ENCODE results near the gene TTC7B.

Gene TTC7B

DNA sequence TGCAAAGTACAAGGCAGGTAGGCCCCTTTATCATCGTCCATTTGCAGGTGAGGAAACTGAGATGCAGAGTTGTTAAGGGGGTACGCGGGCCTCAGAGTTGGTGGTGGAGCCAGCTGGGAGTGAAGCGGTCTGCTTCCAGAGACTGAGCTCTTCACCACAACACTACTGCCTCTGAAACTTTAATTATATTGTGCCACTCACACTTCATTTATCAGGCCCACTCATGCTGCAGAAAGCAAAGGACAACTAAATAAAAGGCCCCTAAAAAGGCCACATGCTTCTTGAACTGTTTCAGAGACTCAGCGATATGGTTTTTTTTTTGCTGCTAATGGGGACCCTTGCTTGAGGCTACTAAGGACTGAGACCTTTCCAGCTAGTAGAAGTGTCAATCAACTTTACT, 153.1 kb downstream of the TTC7B start:
- Histone ChIP-seq H3K4me3 (ENCODE audit: low read depth, low read length) (no peak overlapping the region), H3K27me3 (no peaks in the 10 kb centered on the region), H3K36me3 (no peaks in the 10 kb centered on the region), H3K9me3 (no peaks in the 10 kb centered on the region), H3K4me1 (no peaks in the 10 kb centered on the region)
- no peak for TF ChIP-seq CTCF (IDR thresholded peaks at IDR 0.05; ENCODE audit: low read depth, low read length)
- no peak for DNase-seq

GRCh38 chr14:90661866-90662265, 154.4 kb downstream of the TTC7B start:
- Histone ChIP-seq H3K36me3 (no peaks in the 10 kb centered on the region), H3K27me3 (no peaks in the 10 kb centered on the region), H3K9me3 (no peaks in the 10 kb centered on the region), H3K4me3 (ENCODE audit: low read depth, low read length) (no peak overlapping the region), H3K4me1 (no peaks in the 10 kb centered on the region)
- no peak for TF ChIP-seq CTCF (IDR thresholded peaks at IDR 0.05; ENCODE audit: low read depth, low read length)
- no peak for DNase-seq

DNA sequence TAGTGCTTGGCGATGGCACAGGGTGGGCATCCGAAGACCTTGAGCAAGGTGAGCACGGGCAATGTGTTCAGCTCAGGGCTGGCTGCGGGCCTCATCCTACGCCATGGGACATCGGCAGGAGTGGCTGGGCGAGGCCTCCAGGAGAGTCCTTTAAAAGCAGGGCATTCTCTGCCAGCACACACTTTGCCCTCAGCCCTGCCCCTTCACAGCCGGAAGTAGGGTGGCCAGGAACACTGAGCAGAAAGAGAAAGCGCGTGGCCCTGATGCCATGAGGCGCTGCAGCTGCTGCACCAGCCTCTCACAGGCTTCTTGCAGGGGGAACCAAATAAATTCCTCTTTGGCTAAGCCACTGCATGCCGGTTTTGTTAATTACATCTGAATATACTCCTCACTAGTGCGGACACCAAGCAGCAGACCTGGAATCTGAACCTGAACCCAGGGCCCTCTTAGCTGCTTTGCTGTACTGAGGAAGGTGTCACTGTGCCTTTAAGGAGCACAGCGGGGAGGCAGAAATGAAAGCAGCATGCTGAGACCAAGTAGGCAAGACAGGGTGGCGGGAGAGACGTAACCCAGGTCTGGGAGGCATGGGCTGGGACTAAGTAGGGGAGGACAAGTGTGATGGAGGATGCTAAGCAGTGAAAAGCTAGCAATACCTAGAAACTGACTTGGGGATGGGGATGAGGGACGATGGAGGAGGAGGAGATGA, 155.2 kb downstream of the TTC7B start:
- no peak for DNase-seq
- H3K36me3 ChIP-seq = no peaks in the 10 kb centered on the region
- H3K4me1 ChIP-seq = no peaks in the 10 kb centered on the region
- no peaks in the 10 kb centered on the region for H3K27me3 ChIP-seq
- no peaks in the 10 kb centered on the region for H3K9me3 ChIP-seq
- H3K4me3 ChIP-seq (ENCODE audit: low read depth, low read length) = no peak overlapping the region
- no peak for TF ChIP-seq CTCF (IDR thresholded peaks at IDR 0.05; ENCODE audit: low read depth, low read length)

GRCh38 chr14:90659156-90659555, 157.1 kb downstream of the TTC7B start:
- no peak for DNase-seq
- TF ChIP-seq CTCF (IDR thresholded peaks at IDR 0.05; ENCODE audit: low read depth, low read length) = no peak
- no peaks in the 10 kb centered on the region for H3K4me1 ChIP-seq
- H3K36me3 ChIP-seq = no peaks in the 10 kb centered on the region; the same call in 1 of the 2 replicates
- H3K27me3 ChIP-seq = no peaks in the 10 kb centered on the region
- H3K9me3 ChIP-seq = no peaks in the 10 kb centered on the region
- no peak overlapping the region for H3K4me3 ChIP-seq (ENCODE audit: low read depth, low read length)

GRCh38 chr14:90658541-90658967, 157.7 kb downstream of the TTC7B start:
- Histone ChIP-seq H3K27me3 (no peaks in the 10 kb centered on the region), H3K9me3 (no peaks in the 10 kb centered on the region), H3K4me1 (no peaks in the 10 kb centered on the region), H3K36me3 (no peaks in the 10 kb centered on the region; the same call in 1 of the 2 replicates), H3K4me3 (ENCODE audit: low read depth, low read length) (no peak overlapping the region)
- DNase-seq = no peak
- TF ChIP-seq CTCF (IDR thresholded peaks at IDR 0.05; ENCODE audit: low read depth, low read length) = no peak

GRCh38 chr14:90656973-90657372, 159.3 kb downstream of the TTC7B start:
- Histone ChIP-seq H3K4me3 (ENCODE audit: low read depth, low read length) (no peak overlapping the region), H3K36me3 (no peaks in the 10 kb centered on the region; the same call in 1 of the 2 replicates), H3K9me3 (no peaks in the 10 kb centered on the region), H3K27me3 (no peaks in the 10 kb centered on the region), H3K4me1 (no peaks in the 10 kb centered on the region)
- no peak for TF ChIP-seq CTCF (IDR thresholded peaks at IDR 0.05; ENCODE audit: low read depth, low read length)
- DNase-seq = no peak

All from BE2C (cell line).